HG02759 (cell line): ENCODE results near the gene PIK3AP1.
"Not testable (repeated sequence)": the region's sequence is repeated elsewhere in the genome, so short reads cannot be mapped to it uniquely, and the experiment has no call there.

Experiments
- ATAC-seq: cut with Tn5 transposase; IDR thresholded peaks from one replicate; pipeline ENCODE4 v1.9.1; 2021; ENCODE audit warnings: mild to moderate bottlenecking, moderate library complexity; ENCODE audit not compliant: unreplicated experiment

PIK3AP1 gene

DNA sequence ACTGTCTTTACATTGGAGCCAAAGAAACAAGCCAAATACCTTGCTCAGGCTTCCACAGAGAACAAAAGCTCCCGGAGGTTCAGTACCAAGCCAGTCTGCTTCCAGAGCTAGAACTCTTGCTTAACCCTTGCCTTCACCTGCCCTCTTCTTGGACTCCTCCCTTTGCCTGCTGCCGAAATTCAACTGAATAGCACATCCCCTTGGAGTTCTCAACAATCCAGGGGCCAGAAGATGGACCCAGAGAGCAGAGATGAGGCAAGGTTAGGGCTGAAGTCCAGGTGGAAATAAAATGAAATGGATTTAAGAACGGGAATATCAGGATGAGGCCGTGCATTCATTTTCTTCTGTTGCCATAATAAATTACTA, 876 bp upstream of the PIK3AP1 start:
- ATAC-seq = no peak

DNA sequence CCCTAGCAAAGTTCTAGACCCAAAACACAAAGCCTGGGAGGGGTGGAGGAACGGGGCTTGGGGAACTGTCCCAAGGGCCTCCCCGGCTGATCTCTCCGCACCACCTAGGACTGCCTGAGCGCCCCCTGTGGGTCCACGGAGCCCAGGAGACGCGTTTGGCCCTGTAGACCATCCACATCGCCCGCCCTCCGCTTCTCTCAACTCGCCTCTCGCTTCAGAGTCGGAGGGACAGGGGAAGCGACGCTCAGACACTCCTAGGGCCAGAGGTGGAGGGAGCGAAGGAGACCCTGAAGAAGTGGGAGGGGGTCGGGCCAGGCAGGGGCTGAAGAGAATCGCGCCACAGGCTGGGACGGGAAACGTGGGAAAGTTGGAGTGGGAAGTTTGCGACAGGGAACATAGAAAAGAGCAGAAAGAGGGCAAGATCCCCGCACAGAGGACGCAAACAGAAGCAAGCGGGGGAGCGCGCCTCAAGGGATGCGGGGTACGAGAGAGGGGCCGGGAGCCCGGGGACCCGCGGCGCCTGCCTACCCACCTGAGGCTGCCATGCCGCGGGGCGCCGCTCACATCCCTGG, 378 bp downstream of the PIK3AP1 start:
- peak; percentile 65 for ATAC-seq

DNA sequence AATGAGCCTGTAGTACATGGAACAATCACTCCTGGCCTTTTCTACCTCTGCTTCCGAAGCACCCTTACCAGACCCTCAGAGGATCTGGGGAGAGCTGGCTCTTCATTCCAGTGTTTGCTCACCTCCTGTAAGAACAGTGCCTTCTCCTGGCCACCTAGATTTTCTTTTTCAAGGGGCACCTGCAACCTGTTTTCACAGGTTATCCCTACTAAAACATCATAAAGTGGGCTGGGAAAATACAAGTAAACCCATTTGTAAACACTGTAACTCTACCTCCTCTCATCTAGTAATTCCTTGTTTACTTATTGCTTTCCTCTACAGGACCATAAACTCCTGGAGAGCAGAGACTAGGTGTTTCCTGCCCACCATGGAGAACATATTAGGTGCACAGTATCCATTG, 1.1 kb downstream of the PIK3AP1 start:
- no peak for ATAC-seq

DNA sequence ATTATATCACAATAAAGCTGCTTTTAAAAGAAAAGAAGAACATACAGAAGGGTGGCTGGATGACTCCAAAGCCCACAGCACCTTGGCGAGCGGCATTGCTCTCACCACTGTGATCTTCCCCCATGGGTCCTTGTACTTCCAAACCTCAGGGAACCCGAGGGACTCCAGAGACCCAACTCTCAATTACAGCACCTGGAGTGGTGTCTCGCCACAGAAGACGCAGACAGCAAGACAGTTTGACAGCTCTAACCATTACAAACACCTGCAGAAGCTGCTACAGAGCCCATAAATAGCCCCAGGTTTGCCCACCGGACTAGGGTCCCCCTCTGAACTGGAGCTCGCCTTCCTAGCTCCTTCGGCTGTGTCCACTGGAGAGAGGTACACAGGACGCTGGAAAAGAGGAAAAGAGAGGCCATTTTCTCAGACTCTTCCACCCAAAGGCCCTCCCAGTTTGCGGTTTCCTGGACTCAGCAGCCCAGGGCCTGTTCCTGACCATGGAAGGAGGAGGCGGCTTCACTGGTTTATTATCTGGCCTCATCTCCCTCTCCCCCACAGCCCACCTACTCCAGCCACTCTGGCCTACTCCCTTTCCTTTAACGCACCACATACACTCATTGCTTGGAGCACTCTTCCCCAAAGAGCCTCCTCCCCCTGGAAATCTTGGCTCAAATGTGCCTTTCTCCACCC, 1.9 kb downstream of the PIK3AP1 start:
- ATAC-seq = no peak

DNA sequence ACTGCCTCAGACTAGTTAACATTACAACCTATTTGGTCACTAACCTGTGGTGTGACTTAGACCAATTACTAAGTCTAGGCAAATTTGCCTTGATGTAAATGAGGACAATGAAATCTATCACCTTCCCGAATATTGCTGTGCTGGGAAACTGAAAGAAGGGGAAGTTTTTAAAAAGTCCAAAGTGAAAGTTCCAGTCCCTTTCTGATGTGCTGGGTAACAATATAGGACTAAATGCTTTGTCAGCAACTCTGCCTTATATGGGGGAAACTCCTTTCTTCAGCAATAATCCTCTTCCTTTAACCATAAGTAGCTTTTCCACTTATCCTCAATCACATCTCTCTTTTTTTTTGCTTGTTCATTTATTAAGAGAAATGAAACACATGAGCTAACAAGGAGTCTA, 3.9 kb downstream of the PIK3AP1 start:
- no peak for ATAC-seq

DNA sequence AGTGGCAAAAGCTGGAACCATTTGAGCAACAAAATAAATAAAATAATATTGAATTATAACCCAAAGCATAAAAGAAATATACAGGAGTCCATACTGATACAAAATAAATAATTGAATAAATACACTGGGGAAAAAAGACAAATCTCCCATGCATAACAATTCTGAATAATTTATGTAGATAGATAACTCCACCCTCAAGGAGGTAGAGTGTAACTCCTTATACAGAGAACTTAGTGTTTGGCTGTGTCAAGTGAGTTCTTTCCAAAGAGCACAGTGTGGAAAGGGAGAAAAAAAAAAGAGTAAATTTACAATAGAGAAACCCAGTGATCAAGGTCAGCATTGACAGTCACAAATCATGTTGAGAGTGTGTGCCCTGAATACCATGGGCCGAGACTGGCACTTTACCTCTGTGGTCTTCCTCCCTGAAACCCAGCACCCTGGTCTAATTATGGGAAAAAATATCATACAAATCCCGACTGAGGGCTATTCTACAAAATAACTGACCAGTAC, 5.5 kb downstream of the PIK3AP1 start:
- ATAC-seq = no peak

DNA sequence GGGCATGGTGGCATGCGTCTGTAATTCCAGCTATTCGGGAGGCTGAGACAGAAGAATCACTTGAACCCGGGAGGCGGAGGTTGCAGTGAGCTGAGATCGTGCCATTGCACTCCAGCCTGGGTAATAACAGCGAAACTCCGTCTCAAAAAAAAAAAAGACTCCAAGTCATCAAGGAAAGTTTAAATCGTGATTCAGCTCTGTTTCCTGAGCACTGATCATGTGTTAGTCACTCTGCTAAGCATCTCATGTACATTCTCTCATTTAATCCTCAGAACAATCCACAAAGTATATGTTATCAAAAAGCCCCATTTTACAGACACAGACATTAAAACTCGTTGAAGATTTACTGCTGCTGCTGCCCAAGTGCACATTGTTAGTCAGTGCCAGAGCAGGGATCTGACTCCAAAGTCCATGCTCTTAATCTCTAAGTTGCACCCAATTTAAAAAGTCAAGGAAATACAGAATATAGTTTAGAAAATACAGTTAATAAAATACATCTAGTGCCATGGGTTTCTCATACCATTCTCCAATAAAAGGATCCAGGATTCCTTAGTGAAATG, 6.2 kb downstream of the PIK3AP1 start:
- no peak for ATAC-seq

DNA sequence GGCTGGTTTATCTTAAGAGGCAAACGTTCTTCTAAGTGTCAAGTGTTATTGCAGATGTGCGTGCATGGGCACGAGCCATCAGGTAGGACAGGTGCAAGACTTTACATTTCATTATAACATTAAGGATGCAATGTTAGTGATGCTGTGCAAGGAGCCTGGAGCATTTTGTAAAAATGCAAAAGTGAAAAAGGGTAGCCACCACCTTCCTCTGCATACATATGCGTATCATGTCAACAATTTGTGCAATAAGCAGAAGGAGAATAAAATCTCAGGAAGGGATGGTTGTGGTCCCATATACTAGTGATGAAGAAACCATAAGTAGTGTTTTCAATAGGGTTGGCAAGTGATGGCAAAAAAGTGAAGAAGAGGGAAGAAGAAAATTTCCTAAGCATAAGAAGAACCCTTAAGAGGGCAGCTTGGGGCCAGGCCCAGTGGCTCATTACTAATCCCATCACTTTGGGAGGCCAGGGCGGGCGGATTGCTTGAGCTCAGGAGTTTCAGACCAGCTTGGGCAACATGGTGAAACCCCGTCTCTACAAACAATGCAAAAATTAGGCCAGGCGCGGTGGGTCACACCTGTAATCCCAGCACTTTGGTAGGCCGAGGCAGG, 7.5 kb downstream of the PIK3AP1 start:
- ATAC-seq = no peak

DNA sequence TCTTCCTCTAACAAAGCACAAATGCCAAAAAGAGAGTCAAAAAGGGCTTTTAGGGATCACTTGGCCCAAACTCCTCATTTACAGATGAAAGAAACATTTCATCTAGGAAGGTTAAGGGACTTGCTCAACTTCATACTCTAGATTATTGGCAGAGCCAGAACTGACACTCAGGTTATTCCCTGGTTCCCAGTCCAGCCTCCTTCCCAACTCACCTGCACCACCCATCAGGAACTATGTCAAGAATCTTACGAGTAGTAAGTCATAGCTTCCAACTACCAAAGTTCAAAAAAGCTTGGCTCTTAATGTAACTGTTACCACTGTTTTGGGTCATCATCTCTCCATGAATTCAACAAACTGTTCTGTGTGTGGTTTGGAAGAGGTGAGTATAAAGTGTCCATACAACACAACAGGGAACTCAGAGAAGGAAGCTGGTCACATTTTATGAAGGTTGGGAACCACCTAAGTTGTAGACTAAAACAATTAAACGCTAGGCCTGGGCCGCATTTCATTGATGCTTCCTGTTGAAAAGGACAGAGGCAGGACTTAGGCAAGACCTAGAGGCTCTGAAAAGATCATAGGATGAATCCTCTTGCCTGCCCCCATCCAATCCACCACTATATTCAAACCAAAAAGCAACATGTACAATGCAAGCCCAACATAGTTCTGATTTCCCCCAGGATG, 9.1 kb downstream of the PIK3AP1 start:
- no peak for ATAC-seq

DNA sequence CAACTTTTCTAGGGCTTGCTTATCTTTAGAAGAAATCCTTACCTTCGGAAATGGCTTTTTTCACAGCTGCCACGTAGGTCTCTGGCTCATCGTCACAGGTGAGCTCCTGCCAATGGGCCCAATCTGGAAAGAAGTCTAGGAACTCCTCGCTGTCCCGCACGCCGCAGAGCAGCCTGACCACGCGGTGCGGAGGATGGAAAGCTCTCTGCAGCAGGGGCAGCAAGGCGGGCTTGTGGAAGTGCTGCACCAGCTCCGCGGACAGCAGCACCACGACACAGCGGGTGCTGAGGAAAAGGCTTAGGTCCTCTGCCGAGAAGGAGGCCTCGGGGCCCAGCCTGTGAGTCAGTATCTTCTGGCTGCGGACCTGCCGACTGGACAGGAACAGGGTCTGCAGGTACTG, 10.8 kb downstream of the PIK3AP1 start:
- ATAC-seq = no peak

DNA sequence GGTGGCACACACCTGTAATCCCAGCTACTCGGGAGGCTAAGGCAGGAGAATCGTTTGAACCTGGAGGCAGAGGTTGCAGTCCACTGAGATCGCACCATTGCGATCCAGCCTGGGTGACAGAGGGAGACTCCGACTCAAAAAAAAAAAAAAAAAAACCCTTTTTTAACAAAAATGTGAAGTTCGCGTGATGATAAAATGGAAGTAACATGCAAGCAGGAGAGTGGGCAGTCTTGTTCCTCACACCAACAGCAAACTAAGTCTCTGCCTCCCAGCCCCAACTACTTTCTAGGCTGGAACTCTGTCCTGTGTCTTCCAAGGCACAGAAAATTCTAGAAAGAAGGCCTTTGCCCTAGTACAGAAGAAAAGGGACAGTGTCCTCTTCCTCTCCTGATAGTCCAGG, 11.3 kb downstream of the PIK3AP1 start:
- no peak for ATAC-seq

DNA sequence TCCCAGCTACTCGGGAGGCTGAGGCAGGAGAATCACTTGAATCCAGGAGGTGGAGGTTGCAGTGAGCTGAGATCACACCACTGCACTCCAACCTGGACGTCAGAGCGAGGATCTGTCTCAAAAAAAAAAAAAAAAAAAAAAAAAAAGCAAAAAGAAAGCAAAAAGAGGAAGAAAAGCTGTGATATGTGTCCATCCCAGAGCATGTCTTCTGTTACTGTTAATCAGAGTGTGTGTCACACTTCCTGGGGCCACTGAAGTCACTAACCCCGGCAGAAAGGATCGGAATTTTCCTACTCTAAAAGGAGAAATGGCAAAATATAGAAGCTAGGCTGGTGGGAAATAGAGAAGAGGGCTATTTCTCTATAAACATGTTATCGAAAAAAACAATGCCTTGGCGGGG, 11.9 kb downstream of the PIK3AP1 start:
- no peak for ATAC-seq

DNA sequence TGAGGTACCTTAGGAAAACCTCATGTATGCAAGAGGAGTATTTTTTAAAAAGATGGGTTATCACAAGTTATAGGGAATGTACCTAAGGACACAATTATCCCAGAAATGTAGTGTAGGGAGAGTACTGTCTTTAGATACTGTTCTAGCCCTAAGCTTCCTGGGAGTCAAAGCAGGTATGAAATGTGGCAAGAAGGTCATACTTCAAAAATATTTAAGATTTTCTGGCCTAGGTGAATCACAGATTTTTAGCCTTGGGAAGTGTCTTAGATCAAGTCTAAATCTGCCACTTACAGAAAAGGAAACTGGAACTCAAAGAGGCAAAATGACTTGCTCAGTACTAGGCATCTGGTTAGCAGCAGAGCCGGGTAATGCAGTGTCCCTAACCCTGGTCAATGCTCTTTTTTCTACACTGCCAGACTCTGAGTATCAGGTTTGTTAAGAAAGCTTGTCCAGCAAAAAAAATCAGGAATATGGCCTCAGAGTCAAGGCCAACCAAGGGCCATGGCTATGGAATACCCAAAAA, 13.9 kb downstream of the PIK3AP1 start:
- no peak for ATAC-seq

DNA sequence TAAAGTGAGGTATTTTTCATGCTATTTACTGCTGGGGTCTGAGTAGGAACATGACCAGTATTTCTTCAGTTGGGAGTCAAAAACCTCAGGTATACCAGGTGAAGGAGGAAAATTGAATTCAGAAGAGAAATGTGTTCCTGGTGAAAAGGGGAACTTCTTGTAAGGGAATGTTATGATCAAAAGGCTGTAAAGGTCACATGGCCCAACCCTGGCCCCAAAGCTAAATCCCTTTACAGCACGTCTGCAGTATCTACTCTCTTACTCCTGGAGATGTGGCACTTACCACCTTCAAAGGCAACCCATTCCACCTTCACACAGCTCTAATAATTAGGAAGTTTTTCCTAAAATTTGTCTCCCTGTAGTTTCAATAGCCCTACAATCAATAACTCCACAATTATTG, 15.2 kb downstream of the PIK3AP1 start:
- ATAC-seq = no peak

DNA sequence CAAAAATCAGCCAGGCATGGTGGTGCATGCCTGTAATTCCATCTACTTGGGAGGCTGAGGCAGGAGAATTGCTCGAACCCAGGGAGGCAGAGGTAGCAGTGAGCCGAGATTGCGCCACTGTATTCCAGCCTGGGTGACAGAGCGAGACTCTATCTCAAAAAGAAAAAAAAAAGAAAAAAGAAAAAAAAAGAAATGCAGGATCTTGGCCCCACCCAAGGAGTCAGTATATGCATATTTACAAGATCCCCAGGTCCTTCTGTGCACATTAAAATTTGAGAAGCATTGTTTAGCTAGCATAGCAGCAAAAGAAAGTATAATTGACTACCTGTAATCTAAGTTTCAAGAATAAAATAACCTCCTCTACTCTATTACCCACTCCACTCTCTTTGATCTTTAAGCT, 15.8 kb downstream of the PIK3AP1 start:
- ATAC-seq = no peak

DNA sequence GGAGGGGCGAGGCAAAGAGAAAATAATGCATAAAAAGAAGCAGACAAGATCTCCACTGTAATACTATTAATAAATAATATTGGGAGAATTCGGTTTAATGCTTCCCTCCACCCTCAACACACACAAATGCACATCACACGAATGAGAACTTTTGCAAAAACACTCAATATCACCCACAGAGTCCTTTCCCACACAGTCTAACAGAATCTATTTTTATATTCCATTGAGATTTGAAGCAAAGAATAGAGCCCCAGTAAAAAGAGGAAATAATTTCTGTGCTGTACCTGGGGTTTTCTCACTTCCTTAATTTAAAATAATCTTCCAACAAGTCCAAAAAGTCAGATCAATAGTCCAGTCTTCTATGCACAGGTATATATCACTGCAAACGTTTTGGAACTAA, 17.0 kb downstream of the PIK3AP1 start:
- no peak for ATAC-seq

DNA sequence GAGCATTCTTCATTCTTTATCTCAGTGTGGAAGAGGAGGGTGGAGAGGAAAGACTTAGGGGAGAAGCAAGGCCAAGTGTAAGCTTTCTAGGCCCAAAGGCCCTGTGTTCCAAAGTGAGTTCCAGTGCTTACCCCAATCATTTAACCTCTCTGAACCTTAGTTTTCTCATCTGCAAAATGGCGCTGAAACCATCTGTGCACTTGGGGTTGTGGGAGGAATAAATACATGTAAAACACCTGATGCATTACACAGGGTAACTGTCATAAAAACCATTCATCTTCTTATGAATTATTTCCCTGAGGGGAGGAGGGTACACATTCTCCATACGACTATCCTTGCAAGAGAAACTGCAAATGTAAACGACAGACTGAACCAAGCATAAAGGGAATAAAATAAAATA, 19.0 kb downstream of the PIK3AP1 start:
- no peak for ATAC-seq

DNA sequence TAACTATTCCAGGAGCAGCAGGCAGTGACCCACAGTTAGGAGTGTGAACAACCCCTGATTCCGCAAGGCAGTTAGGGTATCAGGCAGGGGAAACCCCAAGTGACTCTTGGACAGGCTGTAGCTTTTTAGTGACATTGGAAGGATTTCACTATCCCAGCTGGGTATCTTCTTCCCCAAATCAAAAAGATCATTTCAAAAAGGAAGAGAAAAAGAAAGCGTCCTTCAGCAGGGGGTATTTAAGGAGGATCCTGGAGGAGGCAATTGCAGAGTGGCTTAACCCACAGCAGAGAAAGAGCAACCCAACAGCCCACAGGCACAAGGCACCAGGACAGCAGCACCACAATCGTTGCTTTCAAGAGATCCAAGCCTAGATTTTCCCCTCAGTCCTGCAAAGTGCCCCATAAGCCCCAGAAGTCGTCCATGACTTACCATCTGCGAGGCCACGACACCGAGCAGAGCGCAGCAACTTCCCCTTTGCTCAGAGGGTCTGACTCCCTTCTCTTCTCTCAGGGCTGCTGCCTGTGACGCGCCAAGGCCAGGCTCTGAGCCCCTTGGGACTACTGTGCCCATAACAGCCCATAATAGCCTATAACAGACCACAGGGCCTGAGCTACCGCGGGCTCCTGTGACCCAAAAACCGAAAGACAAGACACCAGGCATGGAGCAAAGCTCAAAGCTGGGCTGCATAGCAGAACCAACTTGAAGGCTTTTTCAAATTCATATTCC, 19.8 kb downstream of the PIK3AP1 start:
- peak; percentile 84 for ATAC-seq

DNA sequence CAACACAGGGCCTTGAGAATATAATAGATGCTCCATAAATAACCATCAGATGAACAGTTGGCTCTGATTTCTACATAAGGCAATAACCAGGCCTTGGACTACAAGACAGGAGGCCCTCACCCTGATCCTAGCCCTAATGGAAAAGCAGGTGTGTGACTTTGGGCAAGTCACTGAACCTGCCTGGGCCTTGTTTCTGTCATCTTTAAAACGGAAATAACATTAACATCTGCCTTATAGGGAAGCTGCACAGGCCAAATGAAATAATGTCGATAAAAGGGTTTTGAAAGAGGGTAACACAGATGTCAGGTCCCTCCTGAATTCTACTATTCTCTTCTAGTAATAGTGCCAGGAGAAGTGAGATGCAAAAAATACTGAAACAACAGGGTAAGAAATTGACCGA, 20.7 kb downstream of the PIK3AP1 start:
- ATAC-seq = no peak

DNA sequence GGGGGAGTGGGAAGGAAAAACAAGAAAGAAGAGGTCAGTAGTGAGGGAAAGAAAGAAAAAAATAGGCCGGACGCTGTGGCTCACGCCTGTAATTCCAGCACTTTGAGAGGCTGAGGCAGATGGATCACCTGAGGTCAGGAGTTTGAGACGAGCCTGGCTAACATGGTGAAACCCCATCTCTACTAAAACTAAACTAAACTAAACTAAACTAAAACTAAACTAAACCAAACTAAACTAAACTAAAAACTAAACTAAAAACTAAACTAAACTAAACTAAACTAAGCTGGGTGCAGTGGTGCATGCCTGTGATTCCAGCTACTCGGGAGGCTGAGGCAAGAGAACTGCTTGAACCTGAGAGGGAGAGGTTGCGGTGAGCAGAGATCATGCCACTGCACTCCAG, 22.0 kb downstream of the PIK3AP1 start:
- not testable (repeated sequence) for ATAC-seq

DNA sequence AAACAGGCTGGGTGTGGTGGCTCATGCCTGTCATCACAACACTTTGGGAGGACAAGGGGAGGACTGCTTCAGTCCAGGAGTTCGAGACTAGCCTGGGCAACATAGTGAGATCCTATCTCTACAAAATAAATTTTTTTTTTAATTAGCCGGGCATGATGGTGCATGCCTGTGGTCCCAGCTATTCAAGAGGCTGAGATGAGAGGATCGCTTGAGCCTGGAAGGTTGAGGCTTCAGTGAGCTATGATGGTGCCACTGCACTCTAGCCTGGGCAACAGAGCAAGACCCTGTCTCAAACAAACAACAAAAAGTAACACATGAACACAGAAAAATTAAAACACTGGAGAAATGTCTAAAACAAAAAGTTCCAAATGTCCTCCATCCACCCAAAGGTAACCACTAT, 22.9 kb downstream of the PIK3AP1 start:
- ATAC-seq = no peak
